T47D (cell line): Measurements from ENCODE around the gene LRRC32.

Source experiments
- DNase-seq, 2 experiments: peaks; one replicate each; pipeline versions ENCODE4 v3.0.0 to v3.0.0-alpha.2; 2011 to 2012; ENCODE audit warnings: low read depth in 1 of 2, low spot score in 1 of 2
- JUND ChIP-seq: IDR thresholded peaks from 2 replicates; pipeline ENCODE4 v1.6.1; 2012; ENCODE audit warnings: low read depth
- in situ Hi-C: cut with HindIII; loops from 2 replicates; pipeline ENCODE4 v1.10.0; 2016; ENCODE audit warnings: low sequenced_read_pairs, low pct_unique_long_range_greater_than_20kb

LRRC32 gene, protein sequence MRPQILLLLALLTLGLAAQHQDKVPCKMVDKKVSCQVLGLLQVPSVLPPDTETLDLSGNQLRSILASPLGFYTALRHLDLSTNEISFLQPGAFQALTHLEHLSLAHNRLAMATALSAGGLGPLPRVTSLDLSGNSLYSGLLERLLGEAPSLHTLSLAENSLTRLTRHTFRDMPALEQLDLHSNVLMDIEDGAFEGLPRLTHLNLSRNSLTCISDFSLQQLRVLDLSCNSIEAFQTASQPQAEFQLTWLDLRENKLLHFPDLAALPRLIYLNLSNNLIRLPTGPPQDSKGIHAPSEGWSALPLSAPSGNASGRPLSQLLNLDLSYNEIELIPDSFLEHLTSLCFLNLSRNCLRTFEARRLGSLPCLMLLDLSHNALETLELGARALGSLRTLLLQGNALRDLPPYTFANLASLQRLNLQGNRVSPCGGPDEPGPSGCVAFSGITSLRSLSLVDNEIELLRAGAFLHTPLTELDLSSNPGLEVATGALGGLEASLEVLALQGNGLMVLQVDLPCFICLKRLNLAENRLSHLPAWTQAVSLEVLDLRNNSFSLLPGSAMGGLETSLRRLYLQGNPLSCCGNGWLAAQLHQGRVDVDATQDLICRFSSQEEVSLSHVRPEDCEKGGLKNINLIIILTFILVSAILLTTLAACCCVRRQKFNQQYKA

DNA sequence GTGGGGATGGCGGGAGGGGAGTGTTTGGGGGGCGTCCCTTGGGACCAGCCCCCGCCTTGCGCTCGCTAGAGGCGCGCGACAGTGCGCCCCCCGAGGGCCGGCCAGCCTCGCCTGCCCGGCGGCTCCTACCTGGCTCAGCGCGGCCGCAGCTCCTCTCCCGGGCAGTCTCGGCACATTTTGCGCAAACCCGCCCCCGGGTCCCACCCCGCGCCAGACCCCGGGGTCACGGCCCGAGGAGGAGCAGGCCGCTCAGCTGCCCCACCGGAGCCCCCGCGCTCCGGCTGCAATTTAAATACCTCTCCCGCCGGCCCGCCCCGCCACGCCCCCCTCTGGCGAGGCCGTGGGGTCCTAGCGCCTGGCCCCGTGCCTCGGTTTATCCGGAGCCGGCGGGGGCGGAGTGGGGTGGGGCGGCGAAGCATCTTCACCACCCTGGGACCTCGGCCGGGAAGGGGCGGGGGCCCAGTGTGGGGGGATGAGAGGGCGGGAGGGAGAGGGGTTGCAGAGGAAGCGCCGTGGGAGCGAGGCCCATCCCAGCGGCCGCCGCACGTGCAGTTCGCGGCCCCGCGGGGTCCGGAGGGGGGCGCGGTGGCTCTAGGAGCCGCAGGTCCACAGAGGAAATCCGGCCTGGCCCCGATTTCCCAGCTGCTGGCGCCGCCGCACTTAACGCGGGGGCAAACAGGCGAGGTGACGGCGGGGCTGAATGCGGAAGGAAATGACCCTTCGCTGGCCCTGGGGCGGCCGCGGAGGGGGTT, at the start of gene LRRC32:
TSS of gene LRRC32 (minus strand) at position 263 of the 752 bp plus-strand sequence. CDS start 4,793 bp downstream, outside the sequence.
- DNase-seq: no peak
- no peak for TF ChIP-seq JUND
- in situ Hi-C loops: no loop called here

DNA sequence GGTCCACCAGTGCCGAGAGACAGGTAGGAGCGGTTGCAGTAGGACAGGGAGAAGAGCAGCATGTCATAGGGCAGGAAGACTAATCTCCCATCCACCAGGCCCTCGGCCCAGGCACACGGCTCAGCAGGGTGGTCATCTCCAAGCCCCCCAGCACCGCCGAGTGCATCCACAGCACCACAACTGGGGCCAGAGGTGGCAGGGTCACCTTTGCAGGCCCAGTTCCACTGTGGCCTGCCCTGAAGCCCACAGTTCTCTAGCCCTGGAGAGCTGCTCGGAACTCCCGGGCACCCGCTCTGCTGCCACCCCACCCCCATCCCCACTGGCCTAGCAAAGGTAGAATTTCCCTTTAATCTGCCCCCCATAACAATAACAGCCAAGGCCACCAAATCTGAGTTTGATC, 49.1 kb upstream of the LRRC32 start:
- no peak for DNase-seq
- in situ Hi-C loops: no loop called here

DNA sequence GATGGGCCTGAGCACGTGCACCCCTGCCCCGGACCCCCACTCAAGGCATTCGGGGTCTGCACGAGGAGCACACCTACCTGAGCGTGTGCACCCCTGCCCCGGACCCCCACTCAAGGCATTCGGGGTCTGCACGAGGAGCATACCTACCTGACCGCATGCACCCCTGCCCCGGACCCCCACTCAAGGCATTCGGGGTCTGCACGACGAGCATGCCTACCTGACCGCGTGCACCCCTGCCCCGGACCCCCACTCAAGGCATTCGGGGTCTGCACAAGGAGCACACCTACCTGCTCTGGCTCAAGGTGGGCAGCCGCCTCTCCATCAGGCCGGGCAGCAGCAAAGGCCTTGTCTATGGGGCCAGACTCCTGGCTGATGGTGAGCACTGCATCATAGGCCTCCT, 48.7 kb upstream of the LRRC32 start:
- in situ Hi-C loops: no loop called here

More for the DNA sequence above, 49.1 kb upstream of the LRRC32 start:
- TF ChIP-seq JUND: no peak

DNA sequence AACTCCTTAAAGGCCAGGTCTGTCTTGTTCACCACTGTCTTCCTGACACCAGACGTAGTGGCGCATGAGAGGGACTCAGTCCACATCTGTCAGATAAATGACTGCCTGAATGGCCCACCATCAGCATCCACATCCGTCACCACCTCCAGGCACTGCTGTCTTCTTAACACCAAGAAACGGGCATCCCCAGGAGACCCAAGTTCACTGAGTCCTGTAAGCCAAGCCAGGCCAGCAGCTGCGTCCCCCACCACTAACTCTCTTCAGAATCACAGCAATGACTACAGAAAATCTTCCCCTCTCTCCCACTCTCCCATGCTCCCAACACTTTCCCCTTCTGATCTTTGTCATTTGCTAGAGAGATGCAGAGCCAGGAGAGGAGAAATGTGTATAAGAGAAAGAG, 47.3 kb upstream of the LRRC32 start:
- no peak for DNase-seq
- in situ Hi-C loops: no loop called here
- no peak for TF ChIP-seq JUND

More for the DNA sequence above, 48.7 kb upstream of the LRRC32 start:
- no peak for DNase-seq
- no peak for TF ChIP-seq JUND

DNA sequence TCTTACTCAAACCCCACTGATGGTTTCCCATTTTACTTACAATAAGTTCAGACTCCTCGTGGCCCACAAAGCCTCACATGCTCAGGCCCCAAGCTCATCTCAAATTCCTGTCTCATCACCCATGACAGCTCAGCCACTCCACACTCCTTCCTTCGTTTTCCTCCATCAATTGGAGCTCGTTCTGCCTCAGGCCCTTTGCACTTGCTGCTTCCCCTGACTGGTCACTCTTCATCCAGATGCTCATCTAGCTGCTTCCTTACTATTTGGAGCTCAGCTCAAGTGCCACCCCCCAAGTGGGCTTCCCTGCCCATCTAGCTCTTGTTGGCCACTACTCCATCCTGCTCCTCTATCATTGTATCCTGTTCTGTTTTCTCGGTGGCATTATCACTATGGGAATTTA, 46.8 kb upstream of the LRRC32 start:
- in situ Hi-C loops: no loop called here
- no peak for DNase-seq
- no peak for TF ChIP-seq JUND

DNA sequence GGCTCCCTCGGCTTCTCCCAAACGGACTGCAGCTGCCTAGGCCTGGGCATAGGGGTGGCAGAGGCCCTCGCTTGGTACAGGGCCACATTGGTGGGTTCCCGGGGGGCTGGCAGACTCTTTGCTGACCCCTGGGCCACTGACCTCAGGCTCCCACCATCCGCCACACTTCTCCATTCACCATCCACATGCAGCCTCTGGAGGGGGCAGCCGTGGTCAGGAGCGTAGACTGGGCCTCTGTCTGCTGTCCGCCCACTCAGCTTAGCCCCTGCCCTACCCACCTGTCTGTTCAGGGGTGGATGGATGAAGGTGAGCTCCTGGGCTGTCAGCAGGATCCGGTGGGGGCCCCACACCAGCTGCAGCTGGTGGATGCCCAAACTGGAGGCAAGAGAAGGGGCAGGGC, 45.7 kb upstream of the LRRC32 start:
- no peak for TF ChIP-seq JUND
- in situ Hi-C loops: no loop called here

DNA sequence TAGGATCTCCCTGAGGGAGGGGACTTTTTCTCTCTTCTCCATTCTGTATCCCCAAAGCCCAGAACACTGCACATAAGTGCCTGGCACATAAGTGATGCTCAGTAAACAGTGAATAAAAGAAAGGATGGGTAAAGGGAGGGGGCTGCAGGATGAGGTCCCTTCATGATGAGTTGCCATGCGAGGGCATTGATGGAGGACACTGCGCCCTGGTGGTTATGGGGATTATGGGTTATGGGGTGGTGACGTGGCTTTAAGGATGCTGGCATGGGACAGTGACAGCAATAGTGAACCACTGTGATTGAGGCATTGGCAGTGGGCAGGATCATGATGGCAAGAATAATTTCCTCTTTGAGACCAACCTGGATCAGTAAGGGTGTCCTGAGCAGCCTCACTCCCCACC, 43.9 kb upstream of the LRRC32 start:
- DNase-seq: no peak
- in situ Hi-C loops: no loop called here
- no peak for TF ChIP-seq JUND

More for the DNA sequence above, 45.7 kb upstream of the LRRC32 start:
- DNase-seq: no peak

DNA sequence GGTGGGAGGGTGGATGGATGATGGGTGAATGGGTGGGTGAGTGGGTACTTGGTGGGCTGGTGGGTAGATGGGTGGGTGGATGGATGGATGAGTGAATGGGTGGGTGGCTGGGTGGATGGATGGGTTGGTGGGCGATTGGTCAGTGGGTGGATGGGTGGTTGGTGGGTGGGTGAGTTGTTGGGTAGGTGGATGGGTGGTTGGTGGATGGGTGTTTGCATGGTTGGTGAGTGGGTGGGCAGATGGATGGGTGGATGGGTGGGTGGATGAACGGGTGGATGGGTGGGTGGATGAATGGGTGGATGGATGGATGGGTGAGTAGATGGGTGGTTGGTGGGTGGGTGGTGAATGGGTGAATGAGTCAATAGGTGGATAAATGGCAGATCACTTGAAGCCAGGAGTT, 43.0 kb upstream of the LRRC32 start:
- no peak for DNase-seq
- in situ Hi-C loops: no loop called here
- no peak for TF ChIP-seq JUND

DNA sequence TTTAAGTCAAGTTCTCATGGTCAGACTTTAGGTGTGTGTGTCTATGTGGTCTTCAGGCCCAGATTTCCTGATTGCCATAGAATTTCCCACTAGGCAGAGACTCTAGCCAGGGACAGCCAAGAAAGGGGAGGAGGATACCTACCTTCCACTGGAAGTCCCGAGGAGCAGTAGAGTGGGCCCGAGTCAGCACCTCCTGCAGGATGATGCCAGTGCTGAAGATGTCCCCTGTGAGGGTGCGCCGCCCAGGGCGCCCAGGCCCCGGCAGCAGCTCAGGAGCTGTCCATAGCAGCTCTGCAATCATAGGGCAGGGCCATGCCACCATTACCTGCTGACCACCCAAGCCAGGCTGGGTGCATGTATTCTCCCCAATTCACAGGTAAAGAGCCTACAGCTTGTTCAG, 41.6 kb upstream of the LRRC32 start:
- TF ChIP-seq JUND: no peak
- in situ Hi-C loops: no loop called here
- DNase-seq: no peak

DNA sequence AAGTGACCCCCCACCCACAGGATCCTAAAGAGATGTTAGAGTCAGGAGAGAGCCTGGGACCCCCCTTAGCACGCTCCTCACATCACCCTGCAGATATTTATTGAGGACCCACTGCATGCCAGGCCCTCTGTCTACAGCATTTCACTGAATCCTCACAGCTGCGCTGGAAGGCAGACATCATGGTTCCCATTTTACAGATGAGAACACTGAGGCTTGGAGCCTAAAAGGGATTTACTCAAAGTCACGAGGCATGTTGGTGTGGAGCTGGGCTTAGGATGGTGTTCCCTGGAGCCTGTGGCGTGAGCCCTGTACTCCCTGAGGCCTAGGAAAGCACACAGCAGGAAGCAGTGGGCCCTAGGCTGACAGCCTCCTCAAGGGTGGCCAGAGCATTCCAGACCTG, 39.2 kb upstream of the LRRC32 start:
- in situ Hi-C loops: no loop called here
- no peak for DNase-seq
- no peak for TF ChIP-seq JUND

DNA sequence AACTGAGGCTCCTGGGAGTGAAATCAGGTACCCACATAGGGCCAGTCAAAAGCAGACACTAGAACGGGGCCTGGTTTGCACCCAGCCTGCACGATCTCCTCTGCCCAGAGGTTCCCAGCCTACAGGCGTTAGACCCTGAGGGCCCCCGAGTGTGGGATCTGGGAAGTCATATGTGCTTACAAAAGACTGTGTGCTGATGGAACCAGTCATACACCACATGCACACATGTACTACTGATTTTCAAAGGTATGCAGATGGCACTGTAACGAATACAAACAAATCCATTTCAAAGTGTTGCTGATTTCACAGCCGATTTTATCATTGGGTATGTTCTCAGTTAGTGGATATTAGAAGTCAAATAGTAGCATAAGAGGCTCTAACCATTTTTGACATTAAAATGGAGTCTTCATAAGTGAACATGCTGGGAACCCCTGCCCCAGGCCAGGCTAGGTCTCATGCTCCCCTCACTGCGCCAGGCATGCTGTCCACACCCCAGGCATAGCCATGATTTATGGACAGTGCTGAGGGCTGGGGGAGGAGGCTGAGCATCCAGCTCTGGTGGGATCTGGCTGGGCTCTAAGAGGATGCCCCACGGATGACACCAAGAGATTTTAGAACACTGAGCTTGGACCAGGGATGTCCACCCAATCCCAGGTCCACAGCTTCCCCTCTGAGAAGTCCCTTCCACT, 38.6 kb upstream of the LRRC32 start:
- no peak for TF ChIP-seq JUND
- in situ Hi-C loops: no loop called here

DNA sequence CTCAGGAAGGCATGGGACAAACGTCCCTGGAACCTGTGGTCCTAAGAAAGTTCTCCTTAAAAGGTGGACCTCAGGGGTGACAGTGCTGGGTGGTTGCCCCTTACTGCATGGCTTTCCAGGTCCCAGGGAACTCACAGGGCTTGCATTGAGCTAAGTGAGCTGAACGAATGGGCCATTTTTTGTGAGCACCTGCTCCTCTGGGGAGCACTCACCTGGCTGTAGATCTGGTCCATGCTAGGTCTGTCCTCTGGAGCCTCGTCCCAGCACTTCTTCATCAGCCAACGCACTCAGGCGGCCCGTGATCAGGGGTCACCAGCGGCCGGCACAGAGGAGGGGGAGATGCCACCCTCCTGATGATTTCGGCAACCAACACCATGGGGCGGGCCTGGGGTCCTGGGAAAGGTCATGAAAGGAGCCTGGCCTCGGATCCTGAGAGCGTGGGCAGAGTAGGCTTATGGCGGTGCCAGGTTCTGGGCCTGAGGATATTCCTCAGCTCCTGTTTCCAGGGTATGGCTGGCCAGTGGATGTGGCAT, 36.8 kb upstream of the LRRC32 start:
- in situ Hi-C loops: no loop called here
- TF ChIP-seq JUND: no peak
- no peak for DNase-seq

More for the DNA sequence above, 38.6 kb upstream of the LRRC32 start:
- no peak for DNase-seq

DNA sequence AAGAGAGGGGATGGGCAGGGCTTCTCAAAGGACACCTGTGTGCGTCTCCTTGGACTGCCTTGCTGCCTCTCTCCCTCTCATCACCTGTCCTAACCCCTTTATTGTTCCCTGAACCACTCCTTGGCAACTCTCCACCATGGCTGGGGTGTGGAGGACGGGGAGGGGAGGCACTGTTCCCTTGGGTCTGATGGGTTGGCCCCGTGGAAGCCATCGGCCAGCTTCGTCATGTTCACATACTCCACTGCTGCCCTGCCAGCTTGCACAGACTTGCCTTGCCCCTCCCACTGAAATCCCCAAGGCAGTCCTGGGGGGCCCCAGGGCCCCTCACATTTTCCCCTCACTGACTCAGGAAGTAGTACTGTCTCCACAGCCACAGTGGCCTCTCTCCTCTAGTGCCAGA, 36.1 kb upstream of the LRRC32 start:
- in situ Hi-C loops: no loop called here
- no peak for TF ChIP-seq JUND
- DNase-seq: no peak
